SK-N-SH (cell line): Measurements from ENCODE around the gene TAOK1. TPM values are rescaled to one million over a fixed set of nuclear protein-coding genes. Genes with fewer than 3 reads are reported as not detected.

ENCODE experiments used
- CTCF ChIA-PET: fragments of 300-600, 350-600 bp; formaldehyde crosslinking; extraction: SDS; loops from one replicate; lab custom pipeline; 2021; lab: Yijun Ruan, JAX
- POLR2A ChIA-PET: fragments of 350-600 bp; sonication (Branson Sonifier 250); formaldehyde crosslinking; extraction: SDS; loops from one replicate; lab custom pipeline; 2020; ENCODE audit warnings: antibody characterized with exemption, inconsistent platforms; lab: Yijun Ruan, JAX
- DNase-seq: peaks from one replicate; pipeline ENCODE4 v3.0.0; 2012
- H2AFZ ChIP-seq: fragments of 200-600 bp; sonication (generic); 2 replicates; pipeline ENCODE4 v1.8.1; 2016; ENCODE audit warnings: antibody characterized with exemption, mild to moderate bottlenecking, low read depth
- H3F3A ChIP-seq: fragments of 200-600 bp; sonication (generic); replicated peaks from 2 replicates; pipeline ENCODE3; 2016; ENCODE audit warnings: antibody characterized with exemption, mild to moderate bottlenecking; ENCODE audit not compliant: insufficient read depth
- H3K27ac ChIP-seq, 2 experiments: fragments of 200-500 bp in 1 of 2; fragments of 200-600 bp in 1 of 2; sonication (Bioruptor generic) in 1 of 2; sonication (generic), shearing (Covaris generic) in 1 of 2; 2 replicates each; pipeline versions ENCODE4 v1.5.1 to v1.6.1; 2014 to 2016; ENCODE audit warnings: low read depth in 2 of 2, inconsistent platforms in 1 of 2, low read length in 1 of 2, mild to moderate bottlenecking in 1 of 2, mixed read lengths in 1 of 2
- H3K27me3 ChIP-seq: fragments of 200-600 bp; sonication (generic), shearing (Covaris generic); 2 replicates; pipeline ENCODE4 v1.6.1; 2016; ENCODE audit warnings: mixed run types; ENCODE audit not compliant: insufficient read depth
- H3K36me3 ChIP-seq, 2 experiments: fragments of 200-500 bp in 1 of 2; fragments of 200-600 bp in 1 of 2; sonication (Bioruptor generic) in 1 of 2; sonication (generic) in 1 of 2; replicated peaks in 1 of 2; 2 replicates each; pipeline versions ENCODE3 to v1.5.1; 2014 to 2016; ENCODE audit warnings: low read length in 1 of 2, mild to moderate bottlenecking in 1 of 2; ENCODE audit not compliant: insufficient read depth in 2 of 2, control insufficient read depth in 1 of 2
- H3K4me1 ChIP-seq, 2 experiments: fragments of 200-500 bp in 1 of 2; fragments of 200-600 bp in 1 of 2; sonication (Bioruptor generic) in 1 of 2; sonication (generic), shearing (Covaris generic) in 1 of 2; 2 replicates each; pipeline versions ENCODE4 v1.5.1 to v1.6.1; 2014 to 2016; ENCODE audit warnings: low read depth in 1 of 2, low read length in 1 of 2, mixed run types in 1 of 2; ENCODE audit not compliant: insufficient read depth in 2 of 2, control insufficient read depth in 1 of 2
- H3K4me2 ChIP-seq: fragments of 200-600 bp; sonication (generic), shearing (Covaris generic); 2 replicates; pipeline ENCODE4 v1.6.1; 2017; ENCODE audit warnings: mixed run types
- H3K4me3 ChIP-seq, 2 experiments: fragments of 200-500 bp in 1 of 2; fragments of 200-600 bp in 1 of 2; sonication (Bioruptor generic) in 1 of 2; sonication (generic), shearing (Covaris generic) in 1 of 2; 2 replicates each; pipeline versions ENCODE4 v1.5.1 to v1.8.1; 2014 to 2016; ENCODE audit warnings: low read depth in 2 of 2, inconsistent platforms in 1 of 2, low read length in 1 of 2, mild to moderate bottlenecking in 1 of 2, mixed read lengths in 1 of 2, moderate library complexity in 1 of 2
- H3K79me2 ChIP-seq: fragments of 200-600 bp; sonication (generic); 2 replicates; pipeline ENCODE4 v1.8.1; 2017; ENCODE audit warnings: mild to moderate bottlenecking; ENCODE audit not compliant: insufficient read depth
- H3K9ac ChIP-seq: fragments of 200-600 bp; sonication (generic); 2 replicates; pipeline ENCODE4 v1.6.1; 2017; ENCODE audit warnings: mixed run types
- H3K9me2 ChIP-seq: fragments of 200-600 bp; sonication (generic); 2 replicates; pipeline ENCODE4 v1.6.1; 2017; ENCODE audit warnings: mixed run types
- H3K9me3 ChIP-seq: fragments of 200-600 bp; sonication (generic); 2 replicates; pipeline ENCODE4 v1.6.1; 2017; ENCODE audit warnings: mixed run types, mild to moderate bottlenecking, moderate library complexity
- H4K20me1 ChIP-seq: fragments of 200-600 bp; sonication (generic); 2 replicates; pipeline ENCODE4 v1.6.1; 2017; ENCODE audit warnings: mild to moderate bottlenecking, mixed run types; ENCODE audit not compliant: insufficient read depth
- CHD2 ChIP-seq: fragments of 150-350 bp; IDR thresholded peaks from 2 replicates; pipeline ENCODE4 v1.6.1; 2018; ENCODE audit warnings: low read length; ENCODE audit not compliant: partially characterized antibody
- ELF1 ChIP-seq: IDR thresholded peaks from 2 replicates; pipeline ENCODE4 v1.4.0; 2012
- EP300 ChIP-seq, 2 experiments: IDR thresholded peaks; 2 replicates each; pipeline versions ENCODE4 v1.4.0 to v1.6.1; 2012; ENCODE audit warnings: borderline replicate concordance in 1 of 2, low read depth in 1 of 2, low read length in 1 of 2
- FOXJ3 ChIP-seq: sonication (generic); formaldehyde crosslinking; IDR thresholded peaks from 2 replicates; pipeline ENCODE4 v1.5.1; 2020; ENCODE audit warnings: mild to moderate bottlenecking, missing genetic modification reagents
- GABPA ChIP-seq: IDR thresholded peaks from 2 replicates; pipeline ENCODE4 v1.4.0; 2012; ENCODE audit warnings: low read depth, mild to moderate bottlenecking
- JUND ChIP-seq: IDR thresholded peaks from 2 replicates; pipeline ENCODE4 v1.4.0; 2012
- MAX ChIP-seq: IDR thresholded peaks from 2 replicates; pipeline ENCODE4 v1.4.0; 2012; ENCODE audit warnings: low read depth
- MEF2A ChIP-seq: IDR thresholded peaks from 2 replicates; pipeline ENCODE4 v1.4.0; 2012; ENCODE audit warnings: low read depth, borderline replicate concordance
- MXI1 ChIP-seq: IDR thresholded peaks from 2 replicates; pipeline ENCODE4 v1.6.1; 2012; ENCODE audit warnings: mild to moderate bottlenecking, low read depth, low read length, improper control_type of control experiment
- NRF1 ChIP-seq: IDR thresholded peaks from 2 replicates; pipeline ENCODE4 v1.6.1; 2012; ENCODE audit warnings: low read depth, mild to moderate bottlenecking, low read length
- PBX3 ChIP-seq: IDR thresholded peaks from 2 replicates; pipeline ENCODE4; 2012
- RCOR1 ChIP-seq: fragments of 150-350 bp; IDR thresholded peaks from 2 replicates; pipeline ENCODE4 v1.6.1; 2017; ENCODE audit warnings: antibody characterized with exemption, low read length
- REST ChIP-seq: IDR thresholded peaks from 2 replicates; pipeline ENCODE4 v1.6.1; 2012; ENCODE audit warnings: mild to moderate bottlenecking, low read depth, low read length, moderate library complexity
- SIN3A ChIP-seq: IDR thresholded peaks from 2 replicates; pipeline ENCODE4 v1.6.1; 2012; ENCODE audit warnings: low read depth, mild to moderate bottlenecking, low read length, moderate library complexity, borderline replicate concordance
- TAF1 ChIP-seq: IDR thresholded peaks from 2 replicates; pipeline ENCODE4 v1.6.1; 2012; ENCODE audit warnings: low read depth, mild to moderate bottlenecking, low read length, moderate library complexity, borderline replicate concordance
- TCF12 ChIP-seq: IDR thresholded peaks from 2 replicates; pipeline ENCODE4 v1.4.0; 2012
- TEAD4 ChIP-seq: IDR thresholded peaks from 2 replicates; pipeline ENCODE4 v1.4.0; 2012; ENCODE audit warnings: mild to moderate bottlenecking, borderline replicate concordance; ENCODE audit not compliant: insufficient read depth
- USF1 ChIP-seq: IDR thresholded peaks from 2 replicates; pipeline ENCODE4 v1.4.0; 2012; ENCODE audit warnings: low read depth, borderline replicate concordance
- USF2 ChIP-seq: fragments of 150-350 bp; IDR thresholded peaks from 2 replicates; pipeline ENCODE4 v1.6.1; 2017; ENCODE audit warnings: antibody characterized with exemption, low read length, low read depth, borderline replicate concordance
- ZBTB33 ChIP-seq: IDR thresholded peaks from 2 replicates; pipeline ENCODE4 v1.4.0; 2012; ENCODE audit warnings: low read depth, borderline replicate concordance
- WGBS: methylation state at CpG from one replicate; pipeline ENCODE4 v1.1.6; 2017; ENCODE audit warnings: low lambda C conversion rate; 5-methylcytosine and 5-hydroxymethylcytosine counted together
- polyA plus RNA-seq, 3 experiments: library from polyadenylated mRNA; depleted of rRNA; stranded (reverse); fragments of >200 nt; gene quantifications; 2 replicates each; pipeline ENCODE4 v1.2.3, GENCODE V29; 2012

The TAOK1 gene
- polyA plus RNA-seq, 1 of the 3 experiments (the other 2 are of a cell fraction), result 5.9 TPM

GRCh38 chr17:29591737-29592608 lies 201.8 kb downstream of the TAOK1 start:
- H2AFZ ChIP-seq, result peak overlapping the region; percentile 84; the same call in 1 of the 2 replicates
- H3K4me2 ChIP-seq, result peak overlapping the region; percentile 95
- peak overlapping the region; percentile 41; the same call in 1 of the 2 replicates for H3K9ac ChIP-seq
- H3K79me2 ChIP-seq, result peaks cover 36% of the 10 kb centered on the region
- H3K9me2 ChIP-seq, result no peaks in the 10 kb centered on the region
- CTCF ChIA-PET, result interaction anchor here (0.5 to 5.0 kb wide), 34 partner anchors 9 to 502 kb away, joined by 3 to 123 read pairs (median 4); partner anchors contain the start of genes ABHD15, CORO6, SSH2 and TP53I13
- H3K27me3 ChIP-seq, result no peaks in the 10 kb centered on the region
- peaks cover 41 to 69% of the 10 kb centered on the region in 2 experiments for H3K4me1 ChIP-seq
- WGBS, result 60% methylated on average over 12 of the region's 25 CpGs
- POLR2A ChIA-PET, result interaction anchor here (0.8 to 1.8 kb wide), 9 partner anchors 9 to 340 kb away, joined by 3 to 5 read pairs (median 3); partner anchors contain the start of gene ABHD15
- H3K36me3 ChIP-seq, result no peaks in the 10 kb centered on the region
- no peaks in the 10 kb centered on the region for H3K9me3 ChIP-seq
- peak overlapping the region; percentile 64 to 91 for H3K4me3 ChIP-seq
- DNase-seq, result peak; percentile 96
- peak overlapping the region; percentile 64 to 91 for H3K27ac ChIP-seq
- H3F3A ChIP-seq, result peaks cover 29% of the 10 kb centered on the region
- peaks cover 23% of the 10 kb centered on the region for H4K20me1 ChIP-seq
- TF ChIP-seq MAX, result peak; percentile 50; the same call in 1 of the 2 replicates
- no peak for TF ChIP-seq JUND
- no peak for TF ChIP-seq USF2
- 0 out of 2 replicates have a peak, but pooled peaks have one; percentile 30 for TF ChIP-seq REST
- TF ChIP-seq GABPA, result no peak
- TF ChIP-seq TCF12, result no peak; the same call in 1 of the 2 replicates
- peak; percentile 57; the same call in 1 of the 2 replicates for TF ChIP-seq SIN3A
- peak; percentile 11 for TF ChIP-seq MXI1
- TF ChIP-seq ZBTB33, result no peak
- TF ChIP-seq PBX3, result 0 out of 2 replicates have a peak, but pooled peaks have one; percentile 5
- TF ChIP-seq MEF2A, result no peak
- TF ChIP-seq TEAD4, result 0 out of 2 replicates have a peak, but pooled peaks have one; percentile 7
- 0 out of 2 replicates have a peak, but pooled peaks have one; percentile 55 for TF ChIP-seq RCOR1
- TF ChIP-seq NRF1, result no peak
- no peak for TF ChIP-seq USF1
- TF ChIP-seq CHD2, result peak; percentile 60
- 0 out of 2 replicates have a peak, but pooled peaks have one; percentile 23 for TF ChIP-seq FOXJ3
- TF ChIP-seq EP300 (IDR thresholded peaks at IDR 0.05; ENCODE audit: borderline replicate concordance in 1 of 2, low read depth in 1 of 2, low read length in 1 of 2), result no peak
- TF ChIP-seq ELF1, result no peak
- no peak for TF ChIP-seq TAF1
